ENCODE measurements around the gene ACVR1C.

DNA sequence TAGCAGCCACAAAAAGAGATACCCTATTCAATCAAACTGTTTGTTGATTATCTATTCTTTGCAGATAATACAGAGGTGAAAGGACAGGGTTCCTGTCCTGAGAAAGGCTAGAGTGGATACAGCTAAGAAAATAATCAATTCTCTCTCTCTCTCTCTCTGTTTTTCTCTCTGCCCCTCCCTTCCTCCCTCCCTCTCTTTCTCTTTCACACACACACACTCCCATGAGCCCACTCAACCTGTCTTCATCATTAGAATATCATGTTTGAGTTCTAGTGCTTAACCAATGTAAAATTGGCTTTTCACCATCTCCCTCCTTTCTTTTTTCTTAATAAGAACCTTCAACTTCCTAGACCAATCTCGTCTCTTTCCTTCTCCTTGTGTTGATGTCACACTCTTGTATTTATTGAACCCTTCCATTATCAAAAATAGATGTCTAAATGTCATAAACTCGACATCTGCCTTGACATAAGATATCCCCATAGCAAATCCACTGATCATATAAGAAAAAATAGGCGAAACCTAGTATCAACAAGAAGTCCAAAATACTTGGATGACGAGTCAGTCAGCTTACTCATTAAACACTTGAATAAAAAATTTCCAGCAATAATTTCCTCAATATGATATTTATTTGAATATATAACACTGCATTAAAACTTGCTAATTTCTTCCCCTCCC is 141.9 kb downstream of the ACVR1C start:
- TF ChIP-seq EZH2 (IDR thresholded peaks at IDR 0.05; ENCODE audit: low read length, unreplicated experiment) (no peak), EZH2phosphoT487 (IDR thresholded peaks at IDR 0.05; ENCODE audit: borderline replicate concordance, low read length) (no peak)
- TF ChIP-seq, protein P1, sequence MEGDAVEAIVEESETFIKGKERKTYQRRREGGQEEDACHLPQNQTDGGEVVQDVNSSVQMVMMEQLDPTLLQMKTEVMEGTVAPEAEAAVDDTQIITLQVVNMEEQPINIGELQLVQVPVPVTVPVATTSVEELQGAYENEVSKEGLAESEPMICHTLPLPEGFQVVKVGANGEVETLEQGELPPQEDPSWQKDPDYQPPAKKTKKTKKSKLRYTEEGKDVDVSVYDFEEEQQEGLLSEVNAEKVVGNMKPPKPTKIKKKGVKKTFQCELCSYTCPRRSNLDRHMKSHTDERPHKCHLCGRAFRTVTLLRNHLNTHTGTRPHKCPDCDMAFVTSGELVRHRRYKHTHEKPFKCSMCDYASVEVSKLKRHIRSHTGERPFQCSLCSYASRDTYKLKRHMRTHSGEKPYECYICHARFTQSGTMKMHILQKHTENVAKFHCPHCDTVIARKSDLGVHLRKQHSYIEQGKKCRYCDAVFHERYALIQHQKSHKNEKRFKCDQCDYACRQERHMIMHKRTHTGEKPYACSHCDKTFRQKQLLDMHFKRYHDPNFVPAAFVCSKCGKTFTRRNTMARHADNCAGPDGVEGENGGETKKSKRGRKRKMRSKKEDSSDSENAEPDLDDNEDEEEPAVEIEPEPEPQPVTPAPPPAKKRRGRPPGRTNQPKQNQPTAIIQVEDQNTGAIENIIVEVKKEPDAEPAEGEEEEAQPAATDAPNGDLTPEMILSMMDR (conservative IDR thresholded peaks at IDR 0.05; ENCODE audit: low read depth, low read length), result no peak
